B cell (primary cell): ENCODE results near the gene SCAMP4. TPM values are rescaled to one million over a fixed set of nuclear protein-coding genes. Genes with fewer than 3 reads are reported as not detected.

Source experiments
- ATAC-seq: fragments of 200-7000 bp; cut with Tn5 transposase; one replicate; pipeline ENCODE4 v1.10.0; 2021; ENCODE audit warnings: low read depth, mild to moderate bottlenecking, moderate number of reproducible peaks, moderate library complexity
- CTCF ChIA-PET: fragments of 350-600 bp; sonication (Branson Sonifier 250); formaldehyde crosslinking; loops from one replicate; lab custom pipeline; 2021; ENCODE audit warnings: antibody characterized with exemption, inconsistent platforms; lab: Charles Lee
- POLR2A ChIA-PET: fragments of 350-600 bp; sonication (Branson Sonifier 250); formaldehyde crosslinking; loops from one replicate; lab custom pipeline; 2021; ENCODE audit warnings: antibody characterized with exemption; lab: Charles Lee
- DNase-seq: peaks from one replicate; pipeline ENCODE4 v3.0.0; 2013
- H2AFZ ChIP-seq: 2 replicates; pipeline ENCODE4 v1.6.1; 2012; ENCODE audit warnings: mild to moderate bottlenecking, low read depth, low read length; ENCODE audit not compliant: insufficient read depth, poor library complexity, severe bottlenecking
- H3K27ac ChIP-seq, 2 donors: 1 replicate in 1 of 2; 2 replicates in 1 of 2; pipeline ENCODE4 v1.5.1; 2012 to 2013; ENCODE audit warnings: low read length in 2 of 2, mild to moderate bottlenecking in 2 of 2, moderate library complexity in 1 of 2
- H3K27me3 ChIP-seq, 4 experiments: fragments of 200-600 bp in 1 of 4; sonication (generic) in 1 of 4; replicated peaks in 1 of 4; 1 replicate in 2 of 4; 2 replicates in 2 of 4; pipeline versions ENCODE4 v1.6.1 to v1.7.0; 2013 to 2016; ENCODE audit warnings: low read length in 3 of 4, mild to moderate bottlenecking in 2 of 4, mixed read lengths in 1 of 4, moderate library complexity in 1 of 4; ENCODE audit not compliant: insufficient read depth in 4 of 4, control insufficient read depth in 3 of 4; ENCODE audit errors: control extremely low read depth in 1 of 4
- H3K36me3 ChIP-seq, 2 experiments: replicated peaks in 1 of 2; 1 replicate in 1 of 2; 2 replicates in 1 of 2; pipeline versions ENCODE4 v1.6.1 to v1.7.1; 2013; ENCODE audit warnings: low read length in 1 of 2; ENCODE audit not compliant: insufficient read depth in 2 of 2, control insufficient read depth in 1 of 2; ENCODE audit errors: control extremely low read depth in 1 of 2, extremely low read depth in 1 of 2
- H3K4me1 ChIP-seq, 2 donors: fragments of 200-600 bp in 1 of 2; sonication (generic) in 1 of 2; 1 replicate in 1 of 2; 2 replicates in 1 of 2; pipeline versions ENCODE4 v1.5.1 to v1.6.1; 2013 to 2017; ENCODE audit warnings: low read length in 2 of 2; ENCODE audit not compliant: control insufficient read depth in 2 of 2, insufficient read depth in 2 of 2
- H3K4me2 ChIP-seq: replicated peaks from 2 replicates; pipeline ENCODE3; 2012; ENCODE audit warnings: mild to moderate bottlenecking, low read depth, low read length; ENCODE audit not compliant: poor library complexity, severe bottlenecking
- H3K4me3 ChIP-seq, 5 experiments: fragments of 200-600 bp in 1 of 5; sonication (generic) in 1 of 5; 1 replicate in 3 of 5; 2 replicates in 2 of 5; pipeline versions ENCODE4 v1.5.1 to v1.7.0; 2011 to 2016; ENCODE audit warnings: low read length in 4 of 5, mild to moderate bottlenecking in 4 of 5, low read depth in 2 of 5, control low read depth in 1 of 5, moderate library complexity in 1 of 5; ENCODE audit not compliant: insufficient read depth in 1 of 5; ENCODE audit errors: control extremely low read depth in 1 of 5, extremely low read depth in 1 of 5
- H3K79me2 ChIP-seq: fragments of 200-600 bp; sonication (generic); one replicate; pipeline ENCODE4 v1.6.0; 2016; ENCODE audit warnings: low read length; ENCODE audit not compliant: control insufficient read depth, insufficient read depth
- H3K9ac ChIP-seq: fragments of 200-600 bp; sonication (generic); 2 replicates; pipeline ENCODE4 v1.6.1; 2017; ENCODE audit warnings: mild to moderate bottlenecking, low read length, moderate library complexity
- H3K9me3 ChIP-seq, 3 donors: one replicate each; pipeline versions ENCODE4 v1.6.1 to v1.7.1; 2013; ENCODE audit warnings: low read length in 2 of 3; ENCODE audit not compliant: control insufficient read depth in 2 of 3, insufficient read depth in 1 of 3; ENCODE audit errors: control extremely low read depth in 1 of 3
- H4K20me1 ChIP-seq: 2 replicates; pipeline ENCODE4 v1.6.0; 2012; ENCODE audit warnings: mild to moderate bottlenecking, low read length; ENCODE audit not compliant: insufficient read depth, control insufficient read depth, poor library complexity, severe bottlenecking
- H3K27ac Mint-ChIP-seq: one replicate; pipeline ENCODE4 v1.8.0; 2021; ENCODE audit warnings: mixed read lengths
- H3K27me3 Mint-ChIP-seq: one replicate; pipeline ENCODE4 v1.8.0; 2021; ENCODE audit warnings: mixed read lengths
- H3K4me1 Mint-ChIP-seq: one replicate; pipeline ENCODE4 v1.8.0; 2021; ENCODE audit warnings: mixed read lengths
- H3K4me3 Mint-ChIP-seq: one replicate; pipeline ENCODE4 v1.8.0; 2021; ENCODE audit warnings: mixed read lengths
- H3K9me3 Mint-ChIP-seq: one replicate; pipeline ENCODE4 v1.8.0; 2022; ENCODE audit warnings: mixed read lengths; ENCODE audit not compliant: insufficient read depth
- CTCF ChIP-seq: fragments of 200-600 bp; IDR thresholded peaks from one replicate; pipeline ENCODE4 v1.8.0; 2022; ENCODE audit warnings: antibody characterized with exemption, mild to moderate bottlenecking
- EZH2 ChIP-seq: IDR thresholded peaks from 2 replicates; pipeline ENCODE4 v1.6.1; 2012; ENCODE audit warnings: borderline replicate concordance, low read depth, mild to moderate bottlenecking, moderate library complexity, low read length; ENCODE audit not compliant: insufficient read depth, poor library complexity, severe bottlenecking
- WGBS: methylation state at CpG from one replicate; pipeline ENCODE4 v1.1.5; 2013; ENCODE audit warnings: missing lambda C conversion rate; ENCODE audit not compliant: insufficient coverage; 5-methylcytosine and 5-hydroxymethylcytosine counted together
- intact Hi-C: fragments of 100-400 bp; cut with micrococcal nuclease; formaldehyde crosslinking; loops from one replicate; pipeline ENCODE4 v1.10.0; 2022
- polyA plus RNA-seq: library from polyadenylated mRNA; depleted of rRNA; stranded (reverse); fragments of >200 nt; gene quantifications from 2 replicates; pipeline ENCODE4 v1.2.3, GENCODE V29; 2012
- total RNA-seq, 2 donors: library from RNA; stranded (reverse); fragments of 120-200 nt in 1 of 2; gene quantifications; 1 replicate in 1 of 2; 2 replicates in 1 of 2; pipeline versions ENCODE4 v1.2.3 to v1.2.4, GENCODE V29; 2013 to 2022

Gene SCAMP4
- total and polyA plus RNA-seq, 2 donors (not counting 1 experiment from before 2014, with no cell fraction given), result 47.9 to 60.0 TPM

DNA sequence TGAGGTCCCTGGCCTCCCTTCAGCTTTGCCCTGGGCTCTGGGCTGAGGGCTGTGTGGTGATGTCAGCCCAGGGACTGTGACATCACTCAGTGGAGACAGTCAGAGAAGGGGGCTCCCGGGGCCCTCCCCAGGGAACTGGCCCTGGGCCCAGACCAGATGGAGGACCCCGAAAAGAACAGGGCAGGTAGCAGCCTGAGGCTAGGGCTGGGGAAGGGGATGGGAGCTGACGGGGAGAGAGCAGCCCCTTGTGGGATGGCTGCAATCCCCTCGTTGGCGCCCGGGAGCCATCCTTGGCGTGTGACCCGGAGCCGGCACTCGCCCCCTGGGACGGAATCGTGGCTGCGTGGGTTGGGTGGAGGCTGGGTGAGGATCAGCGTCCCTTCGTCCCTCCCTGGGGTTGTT, 49.3 kb downstream of the SCAMP4 start:
- ATAC-seq, result no peak
- DNase-seq, result no peak
- ChIA-PET CTCF (no interaction called here), POLR2A (no interaction called here)
- Mint-ChIP-seq H3K9me3 (no peaks in the 10 kb centered on the region), H3K4me1 (peaks cover 21% of the 10 kb centered on the region), H3K27me3 (no peaks in the 10 kb centered on the region), H3K27ac (no peak overlapping the region), H3K4me3 (no peak overlapping the region)
- Histone ChIP-seq H3K9ac (no peak overlapping the region), H3K9me3 (no peaks in the 10 kb centered on the region), H3K36me3 (peaks cover 1 to 36% of the 10 kb centered on the region in 2 experiments), H4K20me1 (peaks cover 93% of the 10 kb centered on the region), H3K27me3 (no peaks in the 10 kb centered on the region), H3K4me3 (no peak overlapping the region), H3K4me2 (no peak overlapping the region), H3K4me1 (no peaks in the 10 kb centered on the region), H3K79me2 (peaks cover 97% of the 10 kb centered on the region), H2AFZ (no peak overlapping the region), H3K27ac (no peak overlapping the region)
- intact Hi-C loops, result no loop called here
- TF ChIP-seq EZH2 (no peak), CTCF (no peak)
- 92% methylated on average over 15 of the region's 15 CpGs for WGBS

DNA sequence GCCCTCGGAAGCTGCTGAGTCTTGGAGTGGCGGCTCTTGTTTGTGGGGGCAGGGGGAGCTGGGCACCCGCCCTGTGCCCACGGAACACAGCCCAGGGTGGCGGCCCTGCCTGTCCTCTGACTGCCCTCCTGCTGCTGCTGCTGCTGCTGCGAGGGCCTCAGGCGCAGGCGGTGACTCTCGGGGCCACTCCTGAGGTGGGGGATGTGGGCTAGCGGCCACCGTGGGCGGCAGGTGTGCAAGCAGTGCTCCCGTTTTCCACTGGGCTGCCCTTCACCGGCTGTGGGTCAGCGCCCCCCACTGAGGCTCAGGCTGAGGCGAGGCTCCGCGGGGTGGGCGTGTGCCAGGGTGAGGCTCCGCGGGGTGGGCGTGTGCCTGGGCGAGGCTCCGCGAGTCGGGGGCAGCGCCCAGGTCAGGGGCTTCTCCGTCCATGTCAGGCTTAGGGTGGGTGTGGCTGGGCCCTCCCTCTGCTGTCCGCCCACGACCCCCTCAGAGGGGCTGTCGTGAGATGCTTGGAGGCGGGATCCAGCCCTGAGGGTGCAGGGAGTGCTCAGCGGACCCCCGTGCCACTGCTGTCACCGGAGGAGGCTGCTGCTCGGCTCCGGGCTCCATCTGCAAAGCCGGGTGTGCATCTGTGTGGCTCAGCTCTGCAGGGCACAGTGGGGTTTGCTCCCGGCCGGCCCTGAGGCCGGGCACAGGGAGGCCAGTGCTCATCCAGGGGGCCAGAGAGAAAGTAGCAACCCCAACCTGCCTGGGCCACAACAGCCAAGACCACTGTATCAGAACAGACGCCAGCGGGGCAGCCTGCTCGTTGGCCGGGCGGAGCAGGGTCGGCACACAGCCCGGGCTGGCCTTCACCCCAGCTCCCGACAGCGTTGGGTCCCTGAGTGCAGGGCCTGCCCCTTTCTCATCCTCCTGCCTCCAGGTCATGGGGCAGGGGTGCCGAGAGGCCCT, 50.2 kb downstream of the SCAMP4 start:
- Mint-ChIP-seq H3K27me3 (no peaks in the 10 kb centered on the region), H3K4me3 (no peak overlapping the region), H3K4me1 (peaks cover 20% of the 10 kb centered on the region), H3K27ac (no peak overlapping the region), H3K9me3 (no peaks in the 10 kb centered on the region)
- Histone ChIP-seq H4K20me1 (peaks cover 95% of the 10 kb centered on the region), H3K27me3 (no peaks in the 10 kb centered on the region), H3K9ac (no peak overlapping the region), H3K4me1 (no peaks in the 10 kb centered on the region), H3K4me3 (no peak overlapping the region), H3K27ac (no peak overlapping the region), H3K9me3 (no peaks in the 10 kb centered on the region), H2AFZ (no peak overlapping the region), H3K4me2 (no peak overlapping the region), H3K36me3 (peaks cover 1 to 33% of the 10 kb centered on the region in 2 experiments), H3K79me2 (peaks cover 97% of the 10 kb centered on the region)
- intact Hi-C loops, result no loop called here
- ATAC-seq (no peak), DNase-seq (no peak)
- CTCF ChIA-PET, result no interaction called here
- WGBS, result 91% methylated on average over 49 of the region's 51 CpGs
- POLR2A ChIA-PET, result no interaction called here
- no peak for TF ChIP-seq CTCF
- TF ChIP-seq EZH2, result no peak
